HEK293T (cell line): Measurements from ENCODE around the gene SPI1.

ENCODE experiments used
- ARNT ChIP-seq: fragments of 450-650 bp; IDR thresholded peaks from 2 replicates; pipeline ENCODE4 v1.6.1; 2017; ENCODE audit warnings: mild to moderate bottlenecking
- BHLHE40 ChIP-seq: fragments of 450-650 bp; IDR thresholded peaks from 2 replicates; pipeline ENCODE4 v1.6.1; 2016; ENCODE audit warnings: mild to moderate bottlenecking, moderate library complexity, borderline replicate concordance
- ELF4 ChIP-seq: fragments of 450-650 bp; IDR thresholded peaks from 2 replicates; pipeline ENCODE4 v1.6.1; 2017; ENCODE audit warnings: antibody characterized with exemption
- FOXA1 ChIP-seq: fragments of 450-650 bp; IDR thresholded peaks from 2 replicates; pipeline ENCODE4 v1.6.1; 2016; ENCODE audit warnings: mild to moderate bottlenecking
- FOXK2 ChIP-seq: fragments of 450-650 bp; IDR thresholded peaks from 2 replicates; pipeline ENCODE4 v1.6.1; 2016; ENCODE audit warnings: mild to moderate bottlenecking
- HDGF ChIP-seq: fragments of 450-650 bp; IDR thresholded peaks from 2 replicates; pipeline ENCODE4 v1.6.1; 2017; ENCODE audit warnings: antibody characterized with exemption, borderline replicate concordance
- L3MBTL2 ChIP-seq: fragments of 450-650 bp; conservative IDR thresholded peaks from 2 replicates; pipeline ENCODE4 v1.6.1; 2016; ENCODE audit warnings: mild to moderate bottlenecking
- NFRKB ChIP-seq: fragments of 450-650 bp; IDR thresholded peaks from 2 replicates; pipeline ENCODE4 v1.6.1; 2016; ENCODE audit warnings: mild to moderate bottlenecking, moderate library complexity
- SP1 ChIP-seq: fragments of 450-650 bp; IDR thresholded peaks from 2 replicates; pipeline ENCODE4 v1.6.1; 2017

- TF ChIP-seq SP1 (no peak), FOXK2 (no peak), ARNT (no peak), HDGF (no peak), FOXA1 (no peak), BHLHE40 (no peak), ELF4 (no peak), L3MBTL2 (no peak), NFRKB (no peak)
Measured at GRCh38 chr11:47332791-47333525, 45.4 kb downstream of the SPI1 start.
